Heart left ventricle (tissue), 16 donors: ENCODE data around the gene CCBE1. TPM values are rescaled to one million over a fixed set of nuclear protein-coding genes. Genes with fewer than 3 reads are reported as not detected.

Experiments
- ATAC-seq, 4 donors: fragments of 200-7000 bp; cut with Tn5 transposase; one replicate each; pipeline ENCODE4 v1.9.1; 2020 to 2022; ENCODE audit warnings: moderate library complexity in 4 of 4, mild to moderate bottlenecking in 3 of 4, moderate number of reproducible peaks in 1 of 4
- DNase-seq, 5 donors: peaks; one replicate each; pipeline ENCODE4 v3.0.0-alpha.2; 2020
- H3K27ac ChIP-seq, 12 donors: fragments of 200-600 bp; sonication (generic) in 4 of 12; one replicate each; pipeline versions ENCODE4 v1.5.0 to v1.8.0; 2016 to 2022; ENCODE audit warnings: mild to moderate bottlenecking in 2 of 12
- H3K27me3 ChIP-seq, 9 donors: fragments of 200-600 bp; sonication (generic) in 2 of 9; one replicate each; pipeline versions ENCODE4 v1.5.1 to v1.8.0; 2016 to 2022; ENCODE audit warnings: mild to moderate bottlenecking in 3 of 9
- H3K36me3 ChIP-seq, 9 donors: fragments of 200-600 bp; sonication (generic) in 2 of 9; one replicate each; pipeline versions ENCODE4 v1.5.0 to v1.8.0; 2018 to 2022; ENCODE audit warnings: mild to moderate bottlenecking in 2 of 9
- H3K4me1 ChIP-seq, 12 donors: fragments of 200-600 bp; sonication (generic) in 4 of 12; one replicate each; pipeline versions ENCODE4 v1.5.0 to v1.8.0; 2016 to 2022; ENCODE audit warnings: mild to moderate bottlenecking in 3 of 12
- H3K4me3 ChIP-seq, 12 donors: fragments of 200-600 bp; sonication (generic) in 4 of 12; one replicate each; pipeline versions ENCODE4 v1.5.0 to v1.8.0; 2017 to 2022; ENCODE audit warnings: mild to moderate bottlenecking in 9 of 12, moderate library complexity in 4 of 12
- H3K9me3 ChIP-seq, 12 donors: fragments of 200-600 bp; sonication (generic) in 4 of 12; one replicate each; pipeline versions ENCODE4 v1.5.0 to v1.8.0; 2016 to 2022; ENCODE audit warnings: mild to moderate bottlenecking in 1 of 12
- POLR2A ChIP-seq, 2 donors: fragments of 450-650 bp; IDR thresholded peaks; one replicate each; pipeline ENCODE4 v1.6.1; 2017; ENCODE audit warnings: antibody characterized with exemption in 2 of 2, mild to moderate bottlenecking in 2 of 2, moderate library complexity in 2 of 2
- WGBS, 4 donors: extraction: QIAGEN DNeasy Blood & Tissue Kit in 2 of 4; methylation state at CpG; one replicate each; pipeline versions ENCODE4 v1.1.5 to v1.1.7; 2013 to 2018; 5-methylcytosine and 5-hydroxymethylcytosine counted together
- intact Hi-C, 10 donors: fragments of 100-400 bp; cut with DNase I; formaldehyde crosslinking; loops; one replicate each; pipeline versions ENCODE4 v1.11.1 to v1.14.2; 2022
- polyA plus RNA-seq, 2 donors: library from polyadenylated mRNA; stranded (reverse); fragments of 200-250 nt; gene quantifications; one replicate each; pipeline ENCODE4 v1.2.3, GENCODE V29; 2013
- total RNA-seq, 9 donors: library from RNA; depleted of rRNA in 2 of 9; stranded (reverse); fragments of >200 nt in 2 of 9; fragmentation: NEBNext Ultra II Directional in 3 of 9; extraction: Animal tissue kit (Norgen Biotek cat#: 25700) in 3 of 9; gene quantifications; one replicate each; pipeline versions ENCODE4 v1.1.0 to v1.2.4, GENCODE V29; 2016 to 2023
- TF ChIP-seq, protein P1 (sequence below), 12 donors: fragments of 200-600 bp; sonication (generic) in 4 of 12; IDR thresholded peaks; one replicate each; pipeline versions ENCODE4 v1.5.0 to v1.8.0; 2018 to 2022; ENCODE audit warnings: antibody characterized with exemption in 12 of 12, mild to moderate bottlenecking in 5 of 12
- donor health status: ischemic (EF 13 %, LVEDD 7.1; RV severe dilation, severe dysfunction).
- donor health status: healthy with polysubstance abuse.
- donor health status: DM: no; HTN: yes; CAD: no.
- donor health status: DM: no; HTN: no; CAD: no.
- donor health status: ischemic (EF 25% LVEDD 6.9; RV normal size, moderate dysfunction).
- donor health status: ischemic (EF 25% LVEDD 5.7; RV mildly dilated, moderate dysfunction).
- donor health status: healthy.
- donor health status: DM: yes; HTN: yes; CAD: no.
- donor health status: ischemic (EF 35%, LVEDD 5.7; RV mildly dilated, moderate dysfunction).
- donor health status: nonischemic (EF 11% LVEDD 7.7; RV severe dilation, severe dysfunction).
- donor health status: DM: yes; HTN: yes; CAD: no.
- donor health status: PGD.
- donor health status: ischemic (EF 29% LVEDD 5.4; RV normal size, mild dysfunction).
- donor health status: nonischemic (EF 23%, LVEDD 6.1; RV moderate dilation, normal function).

CCBE1 gene
- total and polyA plus RNA-seq, 11 donors, result 0.15 to 6.3 (median 0.74) TPM

DNA sequence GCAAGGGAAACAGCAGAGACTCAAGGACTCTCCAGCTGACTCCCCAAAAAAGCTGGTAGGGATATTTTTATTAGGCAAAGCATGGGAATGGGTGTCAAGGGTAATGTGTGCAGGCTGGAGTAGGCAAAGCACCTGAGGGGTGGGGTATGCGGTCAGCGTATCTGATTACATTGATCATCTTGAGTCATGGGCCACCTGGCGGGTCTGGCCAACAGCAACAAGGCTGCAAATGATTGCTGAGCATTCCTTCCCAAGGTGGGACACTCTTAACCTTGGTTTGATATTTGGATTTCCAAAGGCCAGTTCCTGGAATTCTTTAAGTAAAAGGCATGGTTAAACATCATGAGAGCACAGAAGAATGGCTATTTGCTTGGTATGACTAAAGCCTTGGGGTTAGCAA lies 32.6 kb upstream of the CCBE1 start:
- 90 to 96% (median 93%) methylated on average over 3 of the region's 3 CpGs for WGBS, 4 donors
- Histone ChIP-seq H3K4me1 (no peaks in the 10 kb centered on the region), H3K36me3 (no peaks in the 10 kb centered on the region), H3K27me3 (no peaks in the 10 kb centered on the region), H3K4me3 (no peak overlapping the region), H3K9me3 (no peaks in the 10 kb centered on the region), H3K27ac (no peak overlapping the region)
- intact Hi-C loops, result loop anchor here in 1 of 10 donors (10.0 kb wide), 1 partner anchor 55 kb away; no protein-coding TSS in a partner anchor
- no peak for DNase-seq
- TF ChIP-seq POLR2A (IDR thresholded peaks at IDR 0.05), result no peak
- TF ChIP-seq, protein P1, sequence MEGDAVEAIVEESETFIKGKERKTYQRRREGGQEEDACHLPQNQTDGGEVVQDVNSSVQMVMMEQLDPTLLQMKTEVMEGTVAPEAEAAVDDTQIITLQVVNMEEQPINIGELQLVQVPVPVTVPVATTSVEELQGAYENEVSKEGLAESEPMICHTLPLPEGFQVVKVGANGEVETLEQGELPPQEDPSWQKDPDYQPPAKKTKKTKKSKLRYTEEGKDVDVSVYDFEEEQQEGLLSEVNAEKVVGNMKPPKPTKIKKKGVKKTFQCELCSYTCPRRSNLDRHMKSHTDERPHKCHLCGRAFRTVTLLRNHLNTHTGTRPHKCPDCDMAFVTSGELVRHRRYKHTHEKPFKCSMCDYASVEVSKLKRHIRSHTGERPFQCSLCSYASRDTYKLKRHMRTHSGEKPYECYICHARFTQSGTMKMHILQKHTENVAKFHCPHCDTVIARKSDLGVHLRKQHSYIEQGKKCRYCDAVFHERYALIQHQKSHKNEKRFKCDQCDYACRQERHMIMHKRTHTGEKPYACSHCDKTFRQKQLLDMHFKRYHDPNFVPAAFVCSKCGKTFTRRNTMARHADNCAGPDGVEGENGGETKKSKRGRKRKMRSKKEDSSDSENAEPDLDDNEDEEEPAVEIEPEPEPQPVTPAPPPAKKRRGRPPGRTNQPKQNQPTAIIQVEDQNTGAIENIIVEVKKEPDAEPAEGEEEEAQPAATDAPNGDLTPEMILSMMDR (IDR thresholded peaks at IDR 0.05), result no peak
- ATAC-seq, result no peak

DNA sequence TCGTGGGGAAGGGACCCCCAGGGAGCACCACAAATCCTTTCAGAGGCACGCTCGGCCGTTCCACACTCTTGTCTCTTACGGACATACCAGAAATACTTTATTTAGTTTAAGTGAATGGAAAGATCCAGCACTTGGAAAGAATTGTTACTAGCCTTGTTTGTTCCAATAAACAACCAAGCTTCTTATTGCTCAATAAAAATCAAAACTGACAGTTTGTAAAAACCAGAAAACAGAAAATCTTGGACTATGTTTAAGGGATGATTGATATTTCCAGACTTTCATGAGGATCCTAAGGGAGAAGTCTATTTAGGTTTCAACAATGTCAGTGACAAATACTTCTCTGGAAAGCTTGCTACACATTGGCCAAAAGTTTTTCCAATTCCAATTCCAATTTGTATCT lies 31.6 kb upstream of the CCBE1 start:
- ATAC-seq (no peak), DNase-seq (no peak)
- H3K27ac ChIP-seq, result no peak overlapping the region
- no peaks in the 10 kb centered on the region for H3K36me3 ChIP-seq
- H3K4me3 ChIP-seq, result no peak overlapping the region
- no peaks in the 10 kb centered on the region for H3K9me3 ChIP-seq
- no peaks in the 10 kb centered on the region for H3K4me1 ChIP-seq
- WGBS, 4 donors, result 73 to 81% (median 78%) methylated on average over 5 of the region's 5 CpGs
- no peak for TF ChIP-seq POLR2A (IDR thresholded peaks at IDR 0.05)
- no peaks in the 10 kb centered on the region for H3K27me3 ChIP-seq
- intact Hi-C loops, result loop anchor here in 1 of 10 donors (10.0 kb wide), 1 partner anchor 56 kb away; no protein-coding TSS in a partner anchor

- no peak overlapping the region for H3K27ac ChIP-seq
- H3K36me3 ChIP-seq, result no peaks in the 10 kb centered on the region
- no peak for DNase-seq
- intact Hi-C loops, result loop anchor here in 1 of 10 donors (10.0 kb wide), 1 partner anchor 60 kb away; no protein-coding TSS in a partner anchor
- H3K4me3 ChIP-seq, result no peak overlapping the region
- no peak for ATAC-seq
- H3K27me3 ChIP-seq, result peaks cover 0 to 4% (median 0%) of the 10 kb centered on the region in 9 donors
- H3K9me3 ChIP-seq, result peaks cover 0 to 6% (median 0%) of the 10 kb centered on the region in 12 donors
- TF ChIP-seq, protein P1 (IDR thresholded peaks at IDR 0.05), result no peak
- no peak for TF ChIP-seq POLR2A (IDR thresholded peaks at IDR 0.05)
- no peaks in the 10 kb centered on the region for H3K4me1 ChIP-seq
Observed at GRCh38 chr18:59725142-59725541, 27.9 kb upstream of the CCBE1 start.

- Histone ChIP-seq H3K4me3 (no peak overlapping the region), H3K4me1 (no peaks in the 10 kb centered on the region), H3K27me3 (peaks cover 0 to 4% (median 0%) of the 10 kb centered on the region in 9 donors), H3K36me3 (no peaks in the 10 kb centered on the region), H3K9me3 (peaks cover 0 to 6% (median 0%) of the 10 kb centered on the region in 12 donors), H3K27ac (no peak overlapping the region)
- intact Hi-C loops, result loop anchor here in 1 of 10 donors (10.0 kb wide), 1 partner anchor 61 kb away; no protein-coding TSS in a partner anchor
- 82 to 91% (median 87%) methylated on average over 2 of the region's 2 CpGs for WGBS, 4 donors
- no peak for ATAC-seq
- no peak for TF ChIP-seq POLR2A (IDR thresholded peaks at IDR 0.05)
- TF ChIP-seq, protein P1 (IDR thresholded peaks at IDR 0.05), result no peak
- no peak for DNase-seq
Observed at GRCh38 chr18:59724103-59724502, 26.9 kb upstream of the CCBE1 start.

- Histone ChIP-seq H3K36me3 (no peaks in the 10 kb centered on the region), H3K27ac (no peak overlapping the region), H3K9me3 (peaks cover 0 to 6% (median 0%) of the 10 kb centered on the region in 12 donors), H3K4me1 (no peaks in the 10 kb centered on the region), H3K27me3 (peaks cover 0 to 4% (median 0%) of the 10 kb centered on the region in 9 donors), H3K4me3 (no peak overlapping the region)
- no peak for ATAC-seq
- no peak for TF ChIP-seq POLR2A (IDR thresholded peaks at IDR 0.05)
- TF ChIP-seq, protein P1 (IDR thresholded peaks at IDR 0.05), result no peak
- 90 to 97% (median 94%) methylated on average over 2 of the region's 2 CpGs for WGBS, 4 donors
- no peak for DNase-seq
- intact Hi-C loops, result loop anchor here in 1 of 10 donors (10.0 kb wide), 1 partner anchor 63 kb away; no protein-coding TSS in a partner anchor
Observed at GRCh38 chr18:59721931-59722330, 24.7 kb upstream of the CCBE1 start.
